Measurements from ENCODE around the gene GPR26. TPM values are rescaled to one million over a fixed set of nuclear protein-coding genes. Genes with fewer than 3 reads are reported as not detected.

GPR26 gene
- total RNA-seq, 3 donors from 2014 or later: not detected

DNA sequence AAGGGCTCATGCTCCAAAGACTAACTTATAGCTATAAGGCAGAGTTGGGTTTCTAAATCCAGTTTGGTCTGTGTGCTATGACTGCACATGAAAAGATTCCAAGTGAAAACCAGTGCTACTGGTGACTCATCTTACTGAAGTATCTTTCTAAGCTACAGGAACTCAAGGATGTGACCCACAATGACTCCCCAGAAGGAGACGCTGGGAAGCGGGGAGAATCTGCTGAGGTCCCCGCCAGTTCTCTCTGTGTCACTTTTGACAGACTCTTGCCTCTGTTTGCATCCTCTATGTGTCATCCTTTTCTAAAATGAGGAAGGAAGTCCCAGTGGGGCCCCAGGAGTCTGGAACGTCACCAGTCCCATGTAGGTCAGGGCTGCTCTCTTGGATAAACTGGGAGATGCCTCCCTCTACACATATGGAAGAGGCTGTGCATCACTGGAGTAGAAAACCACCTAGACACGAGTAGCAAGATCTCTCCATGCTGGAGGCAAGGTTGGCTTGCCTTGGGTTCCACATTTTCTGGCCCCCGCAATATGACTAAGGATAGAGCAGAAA is 28.8 kb upstream of the GPR26 start:
- DNase-seq (no peak), ATAC-seq (no peak)
- Mint-ChIP-seq H3K36me3 (ENCODE audit: insufficient read depth) (no peaks in the 10 kb centered on the region), H3K9me3 (no peaks in the 10 kb centered on the region), H3K4me1 (ENCODE audit: low read depth) (no peaks in the 10 kb centered on the region), H3K27me3 (ENCODE audit: low read depth) (peaks cover 12% of the 10 kb centered on the region), H3K4me3 (no peak overlapping the region)

DNA sequence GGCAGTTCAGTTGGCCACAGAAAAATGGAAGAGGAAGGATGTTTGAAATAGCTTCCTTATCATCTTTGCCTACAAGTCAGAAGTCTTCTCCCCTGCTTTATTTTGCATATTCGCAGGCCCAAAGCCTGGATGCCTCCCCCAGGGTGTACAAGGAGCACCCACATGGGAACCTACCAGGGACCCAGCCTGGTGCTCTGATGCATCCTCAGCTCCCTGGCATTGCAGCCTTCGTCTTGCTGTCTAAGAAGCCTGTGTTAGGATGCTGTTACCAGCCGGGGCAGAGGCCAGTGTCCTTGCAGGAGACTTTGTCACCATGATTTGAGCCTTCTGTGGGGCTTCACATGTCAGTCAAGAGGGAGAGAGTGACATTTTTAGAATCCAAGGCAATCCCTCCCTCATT is 27.0 kb upstream of the GPR26 start:
- no peaks in the 10 kb centered on the region for H3K4me1 Mint-ChIP-seq (ENCODE audit: low read depth)
- no peaks in the 10 kb centered on the region for H3K9me3 Mint-ChIP-seq
- ATAC-seq: no peak
- H3K36me3 Mint-ChIP-seq (ENCODE audit: insufficient read depth): no peaks in the 10 kb centered on the region
- DNase-seq: no peak
- no peak overlapping the region for H3K4me3 Mint-ChIP-seq
- peaks cover 9% of the 10 kb centered on the region for H3K27me3 Mint-ChIP-seq (ENCODE audit: low read depth)

GRCh38 chr10:123640016-123640535 is 26.1 kb upstream of the GPR26 start:
- Mint-ChIP-seq H3K4me1 (ENCODE audit: low read depth) (no peaks in the 10 kb centered on the region), H3K9me3 (no peaks in the 10 kb centered on the region), H3K4me3 (no peak overlapping the region), H3K27me3 (ENCODE audit: low read depth) (peaks cover 6% of the 10 kb centered on the region), H3K36me3 (ENCODE audit: insufficient read depth) (no peaks in the 10 kb centered on the region)
- ATAC-seq (no peak), DNase-seq (no peak)

DNA sequence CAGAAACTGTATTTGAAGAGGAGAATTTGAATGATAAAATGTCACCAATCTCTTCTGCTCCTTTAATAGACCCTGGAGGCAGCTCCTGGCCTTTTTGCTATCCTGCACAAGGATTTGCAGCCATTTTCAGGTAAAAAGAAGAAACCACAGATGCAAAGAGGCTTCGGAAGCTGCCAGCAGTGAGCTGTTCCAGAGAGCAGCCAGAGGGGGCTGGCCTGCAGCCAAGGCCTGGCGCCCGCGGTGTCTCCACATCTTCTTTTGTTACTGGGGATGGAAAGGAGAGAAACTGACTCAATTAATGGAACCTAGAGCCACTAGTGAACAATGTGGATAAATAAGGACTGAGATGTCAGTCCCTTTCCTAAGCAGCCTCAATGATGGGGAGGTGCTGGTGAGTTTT is 23.9 kb upstream of the GPR26 start:
- H3K4me1 Mint-ChIP-seq (ENCODE audit: low read depth): no peaks in the 10 kb centered on the region
- no peaks in the 10 kb centered on the region for H3K36me3 Mint-ChIP-seq (ENCODE audit: insufficient read depth)
- H3K27me3 Mint-ChIP-seq (ENCODE audit: low read depth): peaks cover 6% of the 10 kb centered on the region
- DNase-seq (no peak), ATAC-seq (no peak)
- no peak overlapping the region for H3K4me3 Mint-ChIP-seq
- H3K9me3 Mint-ChIP-seq: no peaks in the 10 kb centered on the region

DNA sequence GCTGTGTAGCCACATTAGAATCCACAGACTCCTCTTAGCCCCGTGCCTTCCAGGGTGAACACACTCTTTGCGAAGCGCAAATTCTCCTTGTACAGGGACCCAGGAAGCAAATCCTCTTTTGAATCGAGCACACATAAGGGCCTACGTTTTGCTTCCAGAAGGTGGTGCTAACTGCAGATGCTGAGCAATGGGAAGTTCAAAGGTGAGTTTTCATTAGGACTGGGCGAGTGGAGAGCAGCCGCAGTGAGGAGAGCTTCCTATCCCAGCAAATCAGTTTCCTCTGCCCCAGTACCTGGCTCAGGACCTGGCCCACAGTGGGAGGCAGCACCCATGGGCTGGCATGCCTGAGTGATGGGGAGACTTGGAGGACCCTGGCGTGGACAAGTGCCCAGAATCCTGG is 23.5 kb upstream of the GPR26 start:
- ATAC-seq (no peak), DNase-seq (no peak)
- Mint-ChIP-seq H3K4me3 (no peak overlapping the region), H3K36me3 (ENCODE audit: insufficient read depth) (no peaks in the 10 kb centered on the region), H3K4me1 (ENCODE audit: low read depth) (no peaks in the 10 kb centered on the region), H3K9me3 (no peaks in the 10 kb centered on the region), H3K27me3 (ENCODE audit: low read depth) (peaks cover 6% of the 10 kb centered on the region)

DNA sequence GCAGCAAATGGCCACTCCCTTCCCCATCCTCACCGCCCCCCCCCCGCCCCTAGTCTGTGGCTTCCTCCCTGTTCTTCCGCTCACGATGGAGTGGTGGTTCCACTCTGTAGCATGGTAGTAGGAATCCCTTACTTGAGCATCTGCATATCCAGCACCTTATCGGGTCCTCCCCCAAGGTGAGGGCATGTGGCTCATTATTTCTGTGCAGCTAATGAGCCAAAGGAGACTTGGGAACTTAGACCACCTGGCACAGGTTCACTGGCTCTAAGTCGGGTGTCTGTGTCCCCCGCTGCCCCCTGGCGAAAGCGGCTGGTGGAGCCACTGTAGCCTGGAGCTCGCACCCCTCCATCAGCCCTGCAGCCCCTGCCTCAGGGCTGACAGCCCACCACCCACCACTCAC is 22.8 kb upstream of the GPR26 start:
- no peaks in the 10 kb centered on the region for H3K4me1 Mint-ChIP-seq (ENCODE audit: low read depth)
- no peaks in the 10 kb centered on the region for H3K36me3 Mint-ChIP-seq (ENCODE audit: insufficient read depth)
- H3K27me3 Mint-ChIP-seq (ENCODE audit: low read depth): peaks cover 6% of the 10 kb centered on the region
- ATAC-seq (no peak), DNase-seq (no peak)
- no peaks in the 10 kb centered on the region for H3K9me3 Mint-ChIP-seq
- H3K4me3 Mint-ChIP-seq: no peak overlapping the region

DNA sequence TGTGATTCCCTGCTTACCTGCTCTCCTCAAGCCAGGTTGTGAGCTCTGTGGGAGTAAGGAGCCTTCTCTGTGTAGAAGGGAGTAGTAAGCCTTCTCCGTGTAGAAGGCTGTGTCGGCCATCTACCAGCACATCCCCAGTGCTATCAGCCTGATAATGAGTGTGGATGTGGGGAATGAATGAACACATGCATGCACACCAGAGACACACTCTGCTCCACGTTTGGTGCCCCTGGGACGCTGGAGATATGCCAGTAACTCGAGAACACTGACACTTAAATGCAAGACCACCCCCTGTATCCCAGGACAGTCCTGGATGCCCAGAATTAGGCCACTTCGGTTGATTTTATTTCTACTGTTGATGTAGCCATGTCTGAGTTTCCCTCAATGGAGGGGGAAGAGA is 21.1 kb upstream of the GPR26 start:
- Mint-ChIP-seq H3K4me1 (ENCODE audit: low read depth) (no peaks in the 10 kb centered on the region), H3K27me3 (ENCODE audit: low read depth) (peaks cover 10% of the 10 kb centered on the region), H3K9me3 (no peaks in the 10 kb centered on the region), H3K36me3 (ENCODE audit: insufficient read depth) (no peaks in the 10 kb centered on the region), H3K4me3 (no peak overlapping the region)
- ATAC-seq (no peak), DNase-seq (no peak)

DNA sequence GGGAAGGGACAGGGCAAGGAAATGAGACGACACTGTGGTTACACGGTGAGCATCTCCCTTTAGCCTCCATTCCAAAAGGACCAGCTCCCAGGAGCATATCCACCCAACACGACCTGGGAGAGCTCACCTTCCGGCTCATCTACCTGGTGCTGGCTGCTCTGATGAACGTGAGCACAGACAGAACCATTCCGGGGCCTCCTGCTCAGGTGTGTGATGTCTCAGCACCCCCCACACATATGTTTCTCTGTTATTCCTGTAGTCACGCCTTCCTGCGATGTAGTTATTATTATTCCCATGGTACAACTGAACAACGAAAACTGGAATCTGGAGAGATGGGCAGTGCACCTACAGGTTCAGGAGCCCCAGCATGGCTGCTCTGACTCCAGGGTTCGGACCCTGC is 20.5 kb upstream of the GPR26 start:
- Mint-ChIP-seq H3K9me3 (no peaks in the 10 kb centered on the region), H3K36me3 (ENCODE audit: insufficient read depth) (no peaks in the 10 kb centered on the region), H3K27me3 (ENCODE audit: low read depth) (peaks cover 5% of the 10 kb centered on the region), H3K4me3 (no peak overlapping the region), H3K4me1 (ENCODE audit: low read depth) (no peaks in the 10 kb centered on the region)
- DNase-seq (no peak), ATAC-seq (no peak)

DNA sequence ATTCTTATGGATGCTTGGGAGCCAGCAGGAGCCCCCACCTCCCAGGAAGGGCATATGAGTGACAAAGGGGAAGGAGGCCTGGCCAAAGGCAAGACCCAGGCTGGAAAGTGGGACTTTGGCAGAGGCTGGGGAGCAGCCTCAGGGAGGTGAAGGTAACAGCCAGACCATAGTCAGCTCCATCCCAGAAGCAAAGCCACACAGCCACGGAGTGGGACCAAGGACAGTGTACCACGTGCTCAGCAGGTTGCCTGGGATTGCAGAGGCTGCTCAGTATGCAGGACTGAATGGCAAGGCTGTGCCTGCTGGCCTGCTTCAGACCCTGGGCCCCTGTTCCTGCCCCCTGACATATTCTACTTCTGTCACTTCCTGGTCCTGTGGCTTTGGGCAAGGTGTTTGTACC is 17.6 kb upstream of the GPR26 start:
- no peak for ATAC-seq
- Mint-ChIP-seq H3K36me3 (ENCODE audit: insufficient read depth) (no peaks in the 10 kb centered on the region), H3K27me3 (ENCODE audit: low read depth) (peaks cover 9% of the 10 kb centered on the region), H3K9me3 (no peaks in the 10 kb centered on the region), H3K4me3 (no peak overlapping the region), H3K4me1 (ENCODE audit: low read depth) (no peaks in the 10 kb centered on the region)
- no peak for DNase-seq

- H3K4me3 Mint-ChIP-seq: no peak overlapping the region
- no peaks in the 10 kb centered on the region for H3K36me3 Mint-ChIP-seq (ENCODE audit: insufficient read depth)
- H3K27me3 Mint-ChIP-seq (ENCODE audit: low read depth): peaks cover 9% of the 10 kb centered on the region
- DNase-seq: no peak
- ATAC-seq: no peak
- H3K4me1 Mint-ChIP-seq (ENCODE audit: low read depth): no peaks in the 10 kb centered on the region
- no peaks in the 10 kb centered on the region for H3K9me3 Mint-ChIP-seq
Measured at GRCh38 chr10:123649676-123650075, 16.5 kb upstream of the GPR26 start.

DNA sequence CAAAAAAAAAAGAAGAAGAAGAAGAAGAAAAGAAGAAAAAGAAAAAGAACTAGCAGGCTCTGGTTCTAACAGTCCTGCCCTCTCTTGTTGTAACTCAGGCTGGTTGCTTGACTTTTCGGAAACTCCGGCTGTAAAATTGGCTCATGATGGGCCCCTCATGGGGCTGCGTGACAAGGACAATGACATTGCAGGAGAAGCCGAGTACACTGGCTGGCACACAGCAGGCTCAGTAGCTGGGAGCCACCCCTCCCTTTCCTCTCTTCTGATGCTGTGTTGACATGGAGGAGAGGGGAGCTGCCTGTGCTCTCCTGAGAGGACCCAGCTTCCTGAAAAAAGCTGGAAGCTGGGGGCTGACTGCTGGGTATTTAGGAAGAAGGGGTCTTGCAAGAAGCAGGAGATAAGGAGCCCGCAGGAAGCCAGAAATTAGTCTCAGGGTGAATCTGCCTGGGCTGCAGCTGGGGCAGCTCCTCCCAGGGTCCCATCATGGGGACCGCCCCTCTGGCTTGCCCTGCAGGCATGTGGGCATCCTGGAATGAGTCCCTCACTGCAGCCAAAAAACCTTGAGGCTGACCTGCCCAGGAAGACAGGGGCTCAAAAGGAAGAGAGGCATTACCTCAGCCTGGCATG is 14.6 kb upstream of the GPR26 start:
- no peaks in the 10 kb centered on the region for H3K9me3 Mint-ChIP-seq
- H3K36me3 Mint-ChIP-seq (ENCODE audit: insufficient read depth): no peaks in the 10 kb centered on the region

DNA sequence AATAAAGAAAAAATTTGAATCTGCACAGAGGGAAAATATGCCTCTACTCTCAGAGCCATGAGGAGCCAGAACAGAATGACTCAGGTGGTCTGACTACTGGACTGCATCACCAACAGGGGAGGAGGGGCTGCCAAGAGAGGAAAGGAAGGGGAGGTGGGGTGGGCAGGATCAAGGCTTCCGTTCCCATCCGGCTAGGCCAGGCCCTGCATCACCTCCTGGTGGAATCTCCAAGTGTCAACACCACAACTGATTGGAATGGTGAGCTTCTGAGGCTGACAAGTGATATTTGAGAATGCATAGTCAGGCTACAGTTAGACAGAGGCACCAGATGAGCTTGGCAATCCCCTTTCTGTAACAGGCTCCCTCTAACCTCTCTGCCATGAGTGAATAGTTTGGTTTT is 10.4 kb upstream of the GPR26 start:
- no peaks in the 10 kb centered on the region for H3K36me3 Mint-ChIP-seq (ENCODE audit: insufficient read depth)
- no peak for ATAC-seq
- no peak overlapping the region for H3K4me3 Mint-ChIP-seq
- no peak for DNase-seq
- no peaks in the 10 kb centered on the region for H3K4me1 Mint-ChIP-seq (ENCODE audit: low read depth)
- H3K9me3 Mint-ChIP-seq: no peaks in the 10 kb centered on the region
- H3K27me3 Mint-ChIP-seq (ENCODE audit: low read depth): peaks cover 4% of the 10 kb centered on the region

More for the DNA sequence above, 14.6 kb upstream of the GPR26 start:
- ATAC-seq (no peak), DNase-seq (no peak)
- H3K27me3 Mint-ChIP-seq (ENCODE audit: low read depth): peaks cover 9% of the 10 kb centered on the region
- H3K4me1 Mint-ChIP-seq (ENCODE audit: low read depth): no peaks in the 10 kb centered on the region
- no peak overlapping the region for H3K4me3 Mint-ChIP-seq

DNA sequence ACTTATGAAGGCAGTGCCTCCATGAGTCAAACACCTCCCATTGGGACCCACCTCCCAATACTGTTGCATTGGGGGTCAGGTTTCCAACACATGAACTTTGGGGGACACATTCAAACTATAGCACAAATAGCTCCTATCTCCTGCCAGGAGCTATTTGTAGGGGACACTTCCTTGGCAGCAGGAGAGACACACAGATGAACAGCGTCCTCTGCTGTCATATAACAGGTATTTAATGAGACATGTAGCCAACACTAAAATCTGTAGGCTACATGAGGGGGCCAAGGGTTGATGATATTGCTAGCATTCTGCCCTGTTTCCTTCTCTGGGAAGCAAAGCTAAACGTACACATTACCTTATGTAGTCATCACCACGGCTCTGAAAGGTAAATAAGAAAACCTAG is 2.6 kb upstream of the GPR26 start:
- H3K4me1 Mint-ChIP-seq (ENCODE audit: low read depth): no peaks in the 10 kb centered on the region
- peaks cover 14% of the 10 kb centered on the region for H3K27me3 Mint-ChIP-seq (ENCODE audit: low read depth)
- no peak for ATAC-seq
- no peak overlapping the region for H3K4me3 Mint-ChIP-seq
- peaks cover 3% of the 10 kb centered on the region for H3K9me3 Mint-ChIP-seq
- H3K36me3 Mint-ChIP-seq (ENCODE audit: insufficient read depth): no peaks in the 10 kb centered on the region
- DNase-seq: no peak

DNA sequence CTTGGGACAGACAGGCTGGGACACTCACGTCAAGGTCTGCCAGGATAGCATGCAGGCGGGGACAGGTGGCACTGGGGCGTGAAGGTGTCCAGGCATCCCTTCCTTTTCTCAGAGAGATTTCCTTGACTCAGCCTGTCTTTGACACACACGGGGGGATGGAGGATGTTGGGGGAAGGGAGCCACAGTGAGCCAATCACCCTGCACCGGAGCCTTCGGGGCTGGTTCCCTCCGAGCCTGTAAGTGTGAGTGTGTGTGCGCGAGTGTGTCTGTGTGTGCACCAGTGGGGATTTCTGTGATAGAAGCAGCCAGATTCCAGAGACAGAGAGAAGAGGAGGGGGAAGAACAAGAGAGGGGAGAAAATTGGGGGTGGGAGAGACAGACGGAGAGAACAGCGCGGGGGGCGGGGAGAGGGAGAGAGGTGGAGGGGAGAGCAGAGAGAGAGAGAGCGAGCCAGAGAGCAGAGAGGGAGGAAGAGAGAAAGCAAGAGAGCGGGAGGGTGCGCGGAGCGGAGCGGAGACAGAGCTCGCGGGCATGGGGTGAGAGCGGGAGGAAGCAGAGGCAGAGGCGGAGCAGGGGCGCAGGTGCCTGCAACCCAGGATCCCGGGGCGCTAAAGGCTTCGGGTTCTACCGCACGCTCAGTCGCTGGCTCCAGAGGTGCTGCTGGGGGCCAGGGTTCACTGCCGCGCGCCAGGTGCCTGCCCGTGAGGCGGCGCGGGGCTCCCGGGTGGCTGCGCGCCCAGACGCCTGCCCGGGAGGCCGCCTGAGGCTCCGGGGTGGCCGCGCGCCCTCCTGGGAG is 466 bp upstream of the GPR26 start:
- no peaks in the 10 kb centered on the region for H3K36me3 Mint-ChIP-seq (ENCODE audit: insufficient read depth)
- peaks cover 3% of the 10 kb centered on the region for H3K9me3 Mint-ChIP-seq
- H3K27me3 Mint-ChIP-seq (ENCODE audit: low read depth): peaks cover 19% of the 10 kb centered on the region
- DNase-seq (no peak), ATAC-seq (no peak)
- H3K4me1 Mint-ChIP-seq (ENCODE audit: low read depth): no peaks in the 10 kb centered on the region
- H3K4me3 Mint-ChIP-seq: no peak overlapping the region

DNA sequence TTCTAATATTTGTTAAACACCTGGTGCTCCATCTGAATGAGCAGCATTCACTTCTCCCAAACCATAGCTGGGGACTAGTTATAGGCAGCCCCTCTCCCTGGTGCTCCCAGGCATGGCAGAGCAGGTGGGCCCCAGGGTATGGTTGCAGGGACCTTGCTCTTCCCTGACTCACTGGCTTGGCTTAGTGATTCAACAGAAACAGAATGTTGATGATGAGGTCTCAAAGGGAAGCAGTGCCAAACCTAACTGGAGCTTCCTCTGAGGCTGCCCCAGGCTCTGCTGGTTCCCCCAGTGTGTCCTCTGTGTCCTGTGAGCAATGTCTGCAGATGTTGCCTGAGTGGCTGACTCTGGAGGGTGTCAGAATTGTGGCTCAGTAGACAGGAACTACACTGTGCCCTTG is 3.7 kb downstream of the GPR26 start:
- no peak for ATAC-seq
- H3K27me3 Mint-ChIP-seq (ENCODE audit: low read depth): peaks cover 18% of the 10 kb centered on the region
- DNase-seq: no peak
- H3K4me3 Mint-ChIP-seq: no peak overlapping the region
- H3K36me3 Mint-ChIP-seq (ENCODE audit: insufficient read depth): no peaks in the 10 kb centered on the region
- no peaks in the 10 kb centered on the region for H3K9me3 Mint-ChIP-seq
- H3K4me1 Mint-ChIP-seq (ENCODE audit: low read depth): no peaks in the 10 kb centered on the region

Data from activated T-cell treated with anti-CD3 and anti-CD28 coated beads, Interleukin-2, amount 50 U/mL, for 4 hours (primary cell).